ENCODE measurements around the gene BCAS4.

The BCAS4 gene

DNA sequence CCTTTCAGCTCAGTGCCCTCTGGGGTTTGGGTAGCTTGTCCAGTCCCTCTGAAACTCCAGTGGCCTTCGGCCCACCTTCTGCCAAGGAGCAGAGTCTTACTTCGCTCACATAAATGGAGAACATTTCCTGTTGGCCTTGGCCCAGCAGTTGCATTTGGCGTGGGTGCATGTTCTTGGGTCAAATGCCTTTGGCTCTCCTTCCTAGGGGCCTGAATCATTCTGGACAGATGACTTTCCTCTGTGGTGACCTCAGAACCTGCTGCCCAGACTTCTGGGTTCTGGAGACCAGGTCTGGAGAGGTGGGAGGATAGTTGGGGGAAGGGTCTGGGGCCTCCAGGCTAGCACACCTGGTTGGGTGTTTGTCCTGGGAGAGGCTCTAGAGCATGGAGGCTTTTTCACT is 29.3 kb downstream of the BCAS4 start:
- no peak for DNase-seq

DNA sequence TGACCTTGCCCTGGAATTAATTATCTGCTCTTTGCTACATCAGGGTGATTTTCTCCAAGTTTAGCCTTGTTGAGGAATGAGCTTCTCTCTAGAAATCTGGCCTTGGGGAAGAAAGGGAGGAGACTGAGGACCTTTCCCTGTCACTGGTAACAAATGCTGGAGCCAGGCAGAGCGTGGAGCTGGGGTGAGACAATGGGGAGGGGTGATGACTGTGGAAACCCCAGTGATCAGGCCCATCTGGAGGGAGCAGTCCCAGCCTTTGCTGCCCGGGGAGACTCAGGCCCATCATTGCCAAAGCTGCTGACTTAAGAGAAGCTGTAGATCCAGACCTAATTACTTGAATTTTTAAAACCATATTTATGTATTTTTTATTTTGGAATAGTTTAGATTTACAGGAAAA is 31.3 kb downstream of the BCAS4 start:
- no peak for DNase-seq

DNA sequence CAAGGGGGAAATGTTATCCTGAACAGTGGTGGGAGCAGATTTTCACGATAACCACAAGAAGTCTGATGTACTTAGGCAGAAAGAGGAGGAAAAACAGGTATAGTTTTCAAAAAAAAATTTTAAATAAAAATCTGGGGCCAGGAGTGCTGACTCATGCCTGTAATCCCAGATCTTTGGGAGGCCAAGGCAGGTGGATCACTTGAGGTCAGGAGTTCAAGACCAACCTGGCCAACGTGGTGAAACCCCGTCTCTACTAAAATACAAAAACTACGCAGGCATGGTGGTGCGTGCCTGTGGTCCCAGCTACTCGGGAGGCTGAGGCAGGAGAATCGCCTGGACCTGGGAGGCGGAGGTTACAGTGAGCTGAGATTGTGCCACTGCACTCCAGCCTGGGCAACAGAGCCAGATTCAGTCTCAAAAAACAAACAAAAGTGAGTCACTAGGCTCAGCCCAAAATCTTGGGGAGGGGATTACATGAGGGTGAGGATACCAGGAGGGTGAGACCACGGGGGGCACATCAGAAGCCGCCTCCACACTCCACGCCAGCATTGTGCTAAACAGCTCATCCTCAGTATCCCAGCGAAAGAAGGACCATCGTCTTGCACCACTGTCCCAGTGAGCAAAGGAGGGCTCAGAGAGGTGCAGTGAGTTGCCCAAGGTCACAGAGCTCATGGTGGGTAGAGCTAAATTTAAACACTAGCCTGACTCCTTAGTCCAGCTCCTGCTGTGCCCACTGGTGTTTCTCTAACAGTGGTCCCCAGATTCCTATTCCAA is 33.7 kb downstream of the BCAS4 start:
- no peak for DNase-seq

- DNase-seq, result no peak
These were observed 36.8 kb downstream of the BCAS4 start for GRCh38 chr20:50831622-50832021.

DNA sequence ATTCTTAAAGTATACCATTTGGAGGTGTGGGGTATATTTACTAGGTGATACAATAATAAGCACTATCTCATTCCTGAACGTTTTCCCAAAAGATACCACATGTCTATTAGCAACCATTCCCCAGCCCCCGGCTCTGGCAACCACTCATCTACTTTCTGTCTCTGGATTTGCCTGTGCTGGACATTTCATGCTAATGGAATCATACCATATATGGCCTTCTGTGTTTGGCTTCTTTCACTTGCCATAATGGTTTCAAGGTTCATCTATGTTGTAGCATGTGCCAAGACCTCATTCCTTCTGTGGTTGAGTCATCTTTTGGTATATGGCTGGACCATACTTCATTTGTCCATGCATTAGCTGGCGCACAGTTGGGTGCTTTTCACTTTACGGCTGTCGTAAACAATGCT is 39.7 kb downstream of the BCAS4 start:
- DNase-seq, result no peak

DNA sequence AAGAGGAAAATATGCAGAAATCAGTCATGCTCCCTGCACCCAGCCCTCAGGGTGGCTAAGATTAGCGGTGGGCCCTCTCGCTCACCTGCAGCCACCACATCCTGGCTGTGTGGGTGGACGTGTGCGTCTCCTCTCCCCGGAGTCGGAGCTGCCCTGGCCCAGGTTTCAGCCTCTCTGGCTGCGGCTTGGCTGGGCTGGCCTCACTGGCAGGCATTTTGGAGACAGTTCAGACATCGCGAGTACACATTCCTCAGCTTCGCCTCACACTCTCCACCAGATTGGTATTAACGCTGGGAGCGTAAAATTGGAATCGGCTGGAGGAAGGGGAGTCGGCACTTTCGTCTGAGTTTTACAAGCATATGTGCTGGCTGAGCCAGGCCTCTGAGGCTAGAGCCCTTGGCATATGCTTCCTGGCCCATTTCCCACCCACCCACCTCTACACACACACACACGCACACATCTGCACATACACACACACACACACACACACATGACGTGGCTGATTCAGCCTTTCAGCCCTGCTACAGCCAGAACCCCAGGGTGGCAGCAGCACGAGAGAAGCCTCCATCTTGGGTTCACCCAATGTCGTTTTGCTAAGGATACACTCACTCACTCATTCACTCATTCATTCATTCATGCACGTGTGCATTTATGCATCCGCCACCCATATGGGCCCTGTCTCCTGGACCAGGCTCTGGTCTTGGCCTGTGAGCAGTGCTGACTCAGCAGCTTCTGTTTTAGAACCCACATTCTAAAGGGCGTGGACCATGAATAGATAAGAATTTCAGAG is 42.9 kb downstream of the BCAS4 start:
- DNase-seq, result no peak

DNA sequence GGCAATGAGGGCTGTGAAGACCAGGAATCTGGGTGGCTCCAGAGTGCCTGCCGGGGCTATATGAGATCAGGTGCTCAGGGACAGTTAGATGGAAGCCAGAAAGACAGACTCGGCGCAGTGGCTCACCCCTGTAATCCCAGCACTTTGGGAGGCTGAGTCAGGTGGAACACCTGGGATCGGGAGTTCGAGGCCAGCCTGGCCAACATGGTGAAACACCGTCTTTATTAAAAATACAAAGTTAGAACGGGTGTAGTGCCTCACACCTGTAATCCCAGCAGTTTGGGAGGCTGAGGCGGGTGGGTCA is 43.4 kb downstream of the BCAS4 start:
- no peak for DNase-seq

DNA sequence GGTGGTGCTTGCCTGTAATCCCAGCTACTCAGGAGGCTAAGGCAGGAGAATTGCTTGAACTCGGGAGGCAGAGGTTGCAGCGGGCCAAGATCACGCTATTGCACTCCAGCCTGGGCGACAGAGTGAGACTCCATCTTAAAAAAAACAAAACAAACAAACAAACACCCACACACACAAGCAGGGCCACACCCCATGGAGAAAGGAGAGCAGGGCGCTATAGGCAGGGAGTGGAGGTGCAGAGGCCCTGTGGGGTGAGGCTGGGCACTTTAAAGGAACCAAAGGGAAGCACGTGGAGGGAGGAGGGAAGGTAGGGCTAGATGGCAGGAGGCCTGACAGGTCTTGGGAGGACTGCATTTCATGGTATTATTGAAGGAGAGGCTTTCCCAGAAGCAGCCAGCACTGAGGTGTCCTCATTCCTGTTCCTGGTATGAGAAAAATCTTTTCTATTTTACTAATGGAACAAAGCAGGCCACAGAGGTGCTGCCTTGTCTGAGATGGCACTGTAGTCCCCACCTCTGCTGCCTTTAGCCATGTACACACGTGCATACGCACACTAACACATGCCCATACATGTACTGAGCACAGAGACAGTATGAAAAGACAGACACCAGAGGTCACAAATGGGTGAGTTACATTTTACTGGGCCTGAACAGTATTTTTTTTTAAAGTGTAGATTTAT is 44.0 kb downstream of the BCAS4 start:
- no peak for DNase-seq

DNA sequence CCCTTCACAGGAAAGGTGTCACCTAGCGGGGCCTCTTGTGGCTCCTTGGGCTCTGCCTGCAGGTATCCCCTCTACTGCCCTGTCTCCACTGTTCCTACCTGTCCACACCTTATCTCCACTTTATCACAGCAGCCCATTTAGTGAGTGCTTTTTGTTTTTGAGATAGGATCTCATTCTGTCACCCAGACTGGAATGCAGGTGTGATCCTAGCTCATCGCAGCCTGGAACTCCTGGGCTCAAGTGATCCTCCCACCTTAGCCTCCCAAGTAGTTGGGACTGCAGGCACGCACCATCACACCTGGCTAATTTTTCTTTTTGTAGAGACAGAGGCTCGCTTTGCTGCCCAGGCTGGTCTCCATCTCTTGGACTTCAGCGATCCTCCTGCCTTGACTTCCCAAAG is 48.0 kb downstream of the BCAS4 start:
- DNase-seq, result no peak

- no peak for DNase-seq
These were observed 48.7 kb downstream of the BCAS4 start for GRCh38 chr20:50843331-50844276.

DNA sequence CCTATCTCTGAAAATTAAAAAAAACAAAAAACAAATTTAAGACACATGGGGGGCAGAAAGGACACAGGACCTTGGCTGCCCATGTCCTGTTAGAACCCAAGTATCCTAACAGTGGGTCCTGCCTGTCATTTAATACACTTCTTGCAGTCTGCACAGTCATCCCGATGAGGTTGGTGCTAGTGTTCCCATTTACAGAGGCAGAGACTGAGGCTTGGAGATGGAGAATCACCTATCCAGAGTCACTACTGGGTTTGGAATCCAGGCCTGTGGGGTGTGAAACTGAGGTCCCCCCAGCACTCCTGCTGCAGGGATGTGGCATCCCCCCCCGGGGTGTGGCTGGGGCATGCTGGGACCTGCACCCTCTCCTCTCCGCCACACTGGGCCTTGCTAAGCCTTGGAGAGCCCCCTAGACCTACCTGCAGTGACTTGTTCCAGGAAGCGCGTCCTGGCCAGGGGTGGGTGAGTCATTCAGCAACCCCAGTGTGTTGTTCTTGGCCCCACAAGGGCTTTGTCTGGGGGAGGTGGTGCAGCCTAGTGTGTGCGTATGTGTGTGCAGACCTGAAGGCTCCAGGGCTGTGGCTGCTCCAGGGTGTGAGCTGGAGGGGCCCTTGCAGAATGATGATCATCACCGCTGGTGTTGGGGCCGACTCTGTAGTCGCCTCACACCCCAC is 49.7 kb downstream of the BCAS4 start:
- no peak for DNase-seq

GRCh38 chr20:50845566-50846215 is 50.8 kb downstream of the BCAS4 start:
- DNase-seq, result no peak

DNA sequence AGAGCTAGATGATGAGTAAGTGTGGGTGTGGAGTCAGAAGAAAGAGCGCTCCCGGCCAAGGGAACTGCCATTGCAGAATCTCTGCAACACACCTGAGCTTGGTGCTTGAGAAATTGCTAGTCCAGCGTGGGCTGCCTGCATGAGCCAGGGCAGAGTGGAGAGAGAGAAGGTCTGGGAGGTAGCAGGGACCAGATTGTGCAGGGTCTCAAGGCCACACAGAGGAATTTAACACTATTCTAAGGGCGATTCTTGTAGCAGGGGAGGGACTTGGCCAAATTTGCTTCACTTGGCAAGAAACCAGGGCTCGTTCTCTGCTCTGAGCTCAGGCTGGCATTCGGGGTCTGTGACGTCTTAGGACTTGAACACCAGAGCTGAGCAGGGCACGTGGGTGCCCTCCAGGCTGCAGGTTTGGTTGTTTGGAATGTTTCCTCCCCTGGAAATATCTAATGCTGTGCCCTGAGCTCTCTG is 53.5 kb downstream of the BCAS4 start:
- DNase-seq, result no peak

DNA sequence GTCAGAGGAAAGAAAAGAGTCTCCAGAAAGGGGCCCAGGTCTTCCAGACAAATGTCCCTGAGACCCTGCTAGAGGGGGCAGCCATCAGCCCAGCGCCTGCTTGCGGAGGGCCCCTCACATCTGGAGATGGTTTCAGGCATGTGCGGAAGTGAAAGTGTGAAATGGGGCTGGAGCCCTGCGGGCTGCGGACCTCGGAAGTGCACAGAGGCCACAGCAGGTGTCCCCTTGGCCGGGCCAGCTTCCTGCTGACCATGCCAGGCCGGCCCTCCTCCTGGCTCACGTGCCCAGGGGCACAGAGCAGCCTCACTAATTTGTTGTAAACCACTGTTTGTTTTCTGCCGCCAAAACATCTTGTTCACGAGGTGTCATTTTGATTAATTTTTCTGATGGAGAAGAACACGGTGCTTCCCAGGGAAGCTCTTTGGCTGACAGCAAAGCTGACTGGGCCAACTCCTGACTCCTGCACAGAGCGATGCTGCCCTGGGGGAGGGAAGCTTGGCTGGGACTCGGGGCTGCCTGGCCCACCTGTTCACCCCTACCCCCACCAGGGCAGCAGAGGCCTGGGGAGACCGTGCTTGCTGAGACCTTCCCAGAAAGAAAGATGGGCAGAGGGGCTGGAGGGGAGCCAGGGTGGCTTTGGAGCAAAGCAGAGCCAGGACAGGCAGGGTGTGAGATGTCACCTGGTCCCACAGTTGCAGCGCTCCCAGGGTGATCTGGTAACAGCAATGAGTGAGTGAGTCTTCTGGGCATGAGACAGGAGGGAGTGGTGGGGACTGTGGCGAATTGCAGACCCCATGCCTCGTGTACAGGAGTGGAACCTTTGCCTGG is 54.2 kb downstream of the BCAS4 start:
- peak in 2 of 3 donors; percentile 3 to 10 for DNase-seq

DNA sequence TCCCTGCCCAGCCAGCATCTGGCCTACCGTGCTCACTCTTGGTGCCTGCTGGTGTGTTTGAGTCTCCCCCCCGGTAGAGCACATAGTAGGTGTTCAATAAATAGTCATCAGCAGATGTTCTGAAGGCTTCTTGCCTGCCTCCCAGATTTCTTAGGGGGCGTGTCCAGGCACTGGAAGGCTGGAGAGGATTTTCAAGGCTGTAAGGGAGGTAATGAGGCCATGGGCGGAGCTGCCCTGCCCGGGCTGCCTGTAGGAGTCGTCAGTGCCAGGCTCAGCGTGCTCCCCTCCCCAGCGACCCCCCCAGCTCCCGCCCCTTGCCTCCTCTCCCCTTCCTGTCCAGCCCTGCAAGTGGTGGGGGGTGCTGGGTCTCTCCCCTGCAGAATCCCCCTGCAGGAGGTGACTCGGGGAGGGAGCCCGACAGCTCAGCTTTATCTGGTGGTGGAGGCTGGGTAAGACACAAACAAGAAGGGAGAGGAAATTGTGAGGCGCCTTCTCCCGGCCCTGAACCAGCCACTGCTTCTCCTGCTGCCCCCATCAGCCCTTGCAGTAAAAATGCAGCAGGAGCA is 55.9 kb downstream of the BCAS4 start:
- DNase-seq, result no peak

- DNase-seq, result no peak
These were observed 57.2 kb downstream of the BCAS4 start for GRCh38 chr20:50852085-50852484.

GRCh38 chr20:50854506-50855249 is 59.8 kb downstream of the BCAS4 start:
- DNase-seq, result no peak

DNA sequence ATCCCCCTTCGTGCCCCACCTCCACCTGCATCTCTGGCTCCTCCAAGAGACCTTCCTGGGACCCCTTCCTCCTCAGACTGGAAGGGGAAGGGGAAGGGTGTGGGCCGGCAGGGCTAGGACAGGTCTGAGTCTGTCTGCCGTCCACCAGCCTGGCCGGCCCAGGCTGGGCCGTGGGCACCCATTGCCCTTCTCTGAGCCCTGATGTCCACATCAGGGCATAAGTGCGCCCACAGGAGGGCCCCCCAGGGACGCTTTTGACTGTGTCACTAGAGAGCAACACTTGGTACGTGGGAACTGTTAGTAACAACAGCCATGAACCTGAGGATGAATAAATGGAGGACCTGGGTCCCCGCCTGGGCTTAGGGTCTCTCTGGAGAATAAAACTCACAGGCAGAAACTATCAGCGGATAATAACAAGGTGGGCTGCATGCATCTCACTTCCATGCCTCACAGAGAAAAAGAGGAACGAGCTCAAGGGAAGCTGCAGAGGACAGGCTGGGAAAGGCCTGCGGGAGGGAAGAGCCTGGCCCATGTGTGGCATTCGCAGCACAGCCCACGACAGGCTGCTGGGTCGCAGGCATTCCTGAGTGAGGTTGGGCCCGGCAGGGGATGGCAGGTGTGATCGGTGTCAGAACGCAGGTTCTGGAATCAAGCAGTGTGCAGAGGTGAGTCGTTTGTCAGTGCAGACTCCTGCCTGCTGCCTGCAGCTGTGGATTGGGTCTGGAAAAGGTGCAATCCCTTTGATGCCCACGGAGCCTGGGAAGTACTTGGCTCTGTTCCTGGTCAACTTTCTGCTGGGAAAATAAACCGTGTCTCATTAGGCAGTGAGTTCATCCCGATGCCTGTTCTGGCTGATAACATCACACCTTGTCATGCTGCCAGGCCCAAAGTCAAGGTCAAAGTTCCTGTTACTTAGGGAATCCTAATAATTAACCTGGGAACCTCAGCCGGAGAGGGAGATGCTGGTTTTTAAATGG is 60.9 kb downstream of the BCAS4 start:
- DNase-seq, result no peak

Measured in suppressor macrophage treated with lipopolysaccharide for 1 hour (primary cell).